ENCODE measurements around the gene GPALPP1.

Gene GPALPP1

GRCh38 chr13:44976196-44976595 lies 13.1 kb upstream of the GPALPP1 start:
- no peak for DNase-seq (ENCODE audit: extremely low read depth, low read depth)
- no peak for TF ChIP-seq CTCF (IDR thresholded peaks at IDR 0.05; ENCODE audit: low read depth, low read length)

GRCh38 chr13:44976949-44977583 lies 12.3 kb upstream of the GPALPP1 start:
- DNase-seq (ENCODE audit: extremely low read depth, low read depth): no peak

GRCh38 chr13:44978328-44978727 lies 11.0 kb upstream of the GPALPP1 start:
- TF ChIP-seq CTCF (IDR thresholded peaks at IDR 0.05; ENCODE audit: low read depth, low read length): no peak
- no peak for DNase-seq (ENCODE audit: extremely low read depth, low read depth)

More at GRCh38 chr13:44976949-44977583, 12.3 kb upstream of the GPALPP1 start:
- TF ChIP-seq CTCF (IDR thresholded peaks at IDR 0.05; ENCODE audit: low read depth, low read length): no peak

GRCh38 chr13:44989941-44990340 lies 603 bp downstream of the GPALPP1 start:
- TF ChIP-seq CTCF (IDR thresholded peaks at IDR 0.05; ENCODE audit: low read depth, low read length): no peak
- DNase-seq (ENCODE audit: extremely low read depth, low read depth): no peak

- no peak for DNase-seq (ENCODE audit: extremely low read depth, low read depth)
- no peak for TF ChIP-seq CTCF (IDR thresholded peaks at IDR 0.05; ENCODE audit: low read depth, low read length)
Measured at GRCh38 chr13:45003417-45003816, 14.1 kb downstream of the GPALPP1 start.

GRCh38 chr13:45004096-45004495 lies 14.8 kb downstream of the GPALPP1 start:
- no peak for TF ChIP-seq CTCF (IDR thresholded peaks at IDR 0.05; ENCODE audit: low read depth, low read length)
- DNase-seq (ENCODE audit: extremely low read depth, low read depth): no peak

- DNase-seq (ENCODE audit: extremely low read depth, low read depth): no peak
- no peak for TF ChIP-seq CTCF (IDR thresholded peaks at IDR 0.05; ENCODE audit: low read depth, low read length)
Measured at GRCh38 chr13:45007225-45007624, 17.9 kb downstream of the GPALPP1 start.

Data from AG09319 (cell line).